ENCODE data around the gene RPTN. TPM values are rescaled to one million over a fixed set of nuclear protein-coding genes. Genes with fewer than 3 reads are reported as not detected.

RPTN gene
- polyA plus RNA-seq, 3 donors: not detected

DNA sequence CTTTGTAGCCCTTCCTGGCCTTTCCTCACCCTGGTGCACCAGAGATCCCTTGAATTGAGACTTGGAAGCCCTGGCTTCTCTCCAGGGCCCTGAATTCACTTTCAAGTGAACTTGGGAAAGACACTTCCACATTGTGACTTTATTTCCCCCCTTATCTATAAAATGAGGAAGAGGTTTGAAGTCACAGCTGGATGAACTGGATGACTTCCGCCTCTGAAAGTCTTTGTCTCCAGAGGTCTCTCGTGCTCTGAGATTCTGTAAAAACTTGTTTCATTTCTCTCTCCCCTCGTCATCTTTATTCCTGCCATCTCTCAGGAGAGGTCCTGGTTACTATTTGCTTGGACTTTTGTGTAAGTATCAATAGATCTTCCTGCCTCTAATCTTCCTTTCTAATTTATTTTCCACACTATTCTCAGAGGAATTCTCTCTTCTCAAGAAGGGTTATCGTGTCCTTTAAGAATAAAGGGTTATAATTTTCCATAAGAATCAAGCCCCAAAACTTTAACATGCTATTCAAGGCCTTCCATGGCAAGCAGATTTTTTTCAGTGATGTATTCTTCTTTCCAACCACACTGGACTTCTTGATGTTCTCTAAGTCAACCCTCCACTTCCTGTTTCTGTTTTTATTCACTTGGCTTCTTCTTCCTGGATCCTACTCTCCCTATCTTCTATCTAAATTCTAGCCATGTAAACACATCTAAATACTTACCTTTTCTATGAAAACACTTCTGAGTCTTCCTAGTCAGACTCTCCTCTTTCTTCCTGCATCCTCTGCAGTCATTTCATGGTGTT lies 6.5 kb upstream of the RPTN start:
- intact Hi-C loops (cut with micrococcal nuclease): loop anchor here in 1 of 2 donors (5.0 kb wide), 1 partner anchor 113 kb away; no protein-coding TSS in a partner anchor

DNA sequence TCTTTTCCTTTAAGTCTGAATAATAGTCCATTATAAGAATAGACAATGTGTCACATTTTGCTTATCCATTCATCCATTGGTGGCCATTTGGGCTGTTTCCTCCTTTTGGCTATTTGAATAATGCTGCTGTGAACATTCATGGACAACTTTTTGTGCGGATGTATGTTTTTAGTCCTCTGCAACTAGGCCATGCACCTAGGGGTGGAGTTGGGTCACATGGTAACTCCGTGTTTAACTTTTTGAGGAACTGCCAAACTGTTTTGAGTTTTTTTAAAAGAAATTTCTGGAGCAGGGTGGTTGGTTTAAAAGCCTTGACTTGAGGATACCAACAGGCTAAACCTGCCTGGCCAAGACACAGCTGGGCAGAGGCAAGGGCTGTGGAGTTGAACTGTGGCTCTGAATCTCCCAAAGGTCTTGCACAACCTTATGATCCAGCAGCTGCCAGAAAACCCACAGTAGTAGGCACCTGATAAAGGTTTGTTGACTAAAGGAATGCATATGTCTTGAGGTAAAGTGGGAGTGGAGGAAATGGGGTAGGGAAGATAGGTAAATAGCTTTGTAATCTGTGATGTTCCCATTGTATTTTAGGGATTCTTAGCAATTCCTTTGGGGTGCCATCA lies 5.6 kb upstream of the RPTN start:
- Mint-ChIP-seq H3K9me3 (no peaks in the 10 kb centered on the region), H3K27ac (peak overlapping the region; percentile 75 to 90 (median 86)), H3K27me3 (ENCODE audit: low read depth in 3 of 3) (peaks cover 0 to 4% (median 0%) of the 10 kb centered on the region in 3 donors), H3K4me3 (peak overlapping the region in 1 of 2 donors; percentile 70), H3K36me3 (no peaks in the 10 kb centered on the region), H3K4me1 (peaks cover 88% of the 10 kb centered on the region)
- intact Hi-C loops (cut with micrococcal nuclease): loop anchor here in 1 of 2 donors (5.0 kb wide), 2 partner anchors 57 to 112 kb away; no protein-coding TSS in a partner anchor
- H3K4me1 ChIP-seq (ENCODE audit: control insufficient read depth in 1 of 2, insufficient read depth in 2 of 2, low read length in 2 of 2): peaks cover 96 to 99% of the 10 kb centered on the region in 2 donors
- peak overlapping the region in 1 of 3 experiments; percentile 39 for H3K4me3 ChIP-seq (replicated peaks in 1 of 3; ENCODE audit: low read depth in 2 of 3, low read length in 3 of 3)
- H3K9ac ChIP-seq (ENCODE audit: insufficient read depth, low read length, poor library complexity, severe bottlenecking): no peak overlapping the region
- DNase-seq: peak in 1 of 3 donors; percentile 38
- TF ChIP-seq, protein P1, sequence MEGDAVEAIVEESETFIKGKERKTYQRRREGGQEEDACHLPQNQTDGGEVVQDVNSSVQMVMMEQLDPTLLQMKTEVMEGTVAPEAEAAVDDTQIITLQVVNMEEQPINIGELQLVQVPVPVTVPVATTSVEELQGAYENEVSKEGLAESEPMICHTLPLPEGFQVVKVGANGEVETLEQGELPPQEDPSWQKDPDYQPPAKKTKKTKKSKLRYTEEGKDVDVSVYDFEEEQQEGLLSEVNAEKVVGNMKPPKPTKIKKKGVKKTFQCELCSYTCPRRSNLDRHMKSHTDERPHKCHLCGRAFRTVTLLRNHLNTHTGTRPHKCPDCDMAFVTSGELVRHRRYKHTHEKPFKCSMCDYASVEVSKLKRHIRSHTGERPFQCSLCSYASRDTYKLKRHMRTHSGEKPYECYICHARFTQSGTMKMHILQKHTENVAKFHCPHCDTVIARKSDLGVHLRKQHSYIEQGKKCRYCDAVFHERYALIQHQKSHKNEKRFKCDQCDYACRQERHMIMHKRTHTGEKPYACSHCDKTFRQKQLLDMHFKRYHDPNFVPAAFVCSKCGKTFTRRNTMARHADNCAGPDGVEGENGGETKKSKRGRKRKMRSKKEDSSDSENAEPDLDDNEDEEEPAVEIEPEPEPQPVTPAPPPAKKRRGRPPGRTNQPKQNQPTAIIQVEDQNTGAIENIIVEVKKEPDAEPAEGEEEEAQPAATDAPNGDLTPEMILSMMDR (IDR thresholded peaks at IDR 0.05): no peak
- no peaks in the 10 kb centered on the region for H3K36me3 ChIP-seq (replicated peaks in 1 of 2; ENCODE audit: control insufficient read depth in 1 of 2, insufficient read depth in 2 of 2, low read length in 2 of 2)
- no peaks in the 10 kb centered on the region for H3K79me2 ChIP-seq (ENCODE audit: insufficient read depth, low read length)
- H3K27ac ChIP-seq (ENCODE audit: low read depth in 1 of 2, low read length in 2 of 2): peak overlapping the region; percentile 4 to 65
- H3K27me3 ChIP-seq (ENCODE audit: control insufficient read depth in 2 of 2, insufficient read depth in 2 of 2, low read length in 2 of 2): no peaks in the 10 kb centered on the region
- WGBS (ENCODE audit: insufficient coverage): 0% methylated on average over 1 of the region's 2 CpGs
- H3K9me3 ChIP-seq (replicated peaks in 1 of 2; ENCODE audit: control insufficient read depth in 1 of 2, insufficient read depth in 1 of 2, low read length in 2 of 2): no peaks in the 10 kb centered on the region
- H4K20me1 ChIP-seq (ENCODE audit: insufficient read depth, low read length): no peaks in the 10 kb centered on the region
- peak overlapping the region; percentile 54 for H3K4me2 ChIP-seq (replicated peaks; ENCODE audit: extremely low read depth, low read length, poor library complexity, severe bottlenecking)
- no peak overlapping the region for H2AFZ ChIP-seq (ENCODE audit: insufficient read depth, low read depth, low read length, poor library complexity, severe bottlenecking)

More for the DNA sequence above, 6.5 kb upstream of the RPTN start:
- Histone ChIP-seq H3K4me1 (ENCODE audit: control insufficient read depth in 1 of 2, insufficient read depth in 2 of 2, low read length in 2 of 2) (peaks cover 96 to 99% of the 10 kb centered on the region in 2 donors), H3K36me3 (replicated peaks in 1 of 2; ENCODE audit: control insufficient read depth in 1 of 2, insufficient read depth in 2 of 2, low read length in 2 of 2) (no peaks in the 10 kb centered on the region), H4K20me1 (ENCODE audit: insufficient read depth, low read length) (no peaks in the 10 kb centered on the region), H3K4me3 (replicated peaks in 1 of 3; ENCODE audit: low read depth in 2 of 3, low read length in 3 of 3) (peak overlapping the region in 1 of 3 experiments; percentile 39), H3K27ac (ENCODE audit: low read depth in 1 of 2, low read length in 2 of 2) (peak overlapping the region; percentile 27 to 65), H3K9me3 (replicated peaks in 1 of 2; ENCODE audit: control insufficient read depth in 1 of 2, insufficient read depth in 1 of 2, low read length in 2 of 2) (no peaks in the 10 kb centered on the region), H3K4me2 (replicated peaks; ENCODE audit: extremely low read depth, low read length, poor library complexity, severe bottlenecking) (peak overlapping the region; percentile 54), H3K27me3 (ENCODE audit: control insufficient read depth in 2 of 2, insufficient read depth in 2 of 2, low read length in 2 of 2) (no peaks in the 10 kb centered on the region), H2AFZ (ENCODE audit: insufficient read depth, low read depth, low read length, poor library complexity, severe bottlenecking) (no peak overlapping the region), H3K79me2 (ENCODE audit: insufficient read depth, low read length) (no peaks in the 10 kb centered on the region), H3K9ac (ENCODE audit: insufficient read depth, low read length, poor library complexity, severe bottlenecking) (no peak overlapping the region)
- TF ChIP-seq, protein P1 (IDR thresholded peaks at IDR 0.05): no peak
- peak in 2 of 3 donors; percentile 73 to 75 for DNase-seq
- Mint-ChIP-seq H3K4me3 (peak overlapping the region; percentile 45 to 70), H3K36me3 (no peaks in the 10 kb centered on the region), H3K27ac (peak overlapping the region; percentile 75 to 90 (median 86)), H3K9me3 (no peaks in the 10 kb centered on the region), H3K4me1 (peaks cover 88% of the 10 kb centered on the region), H3K27me3 (ENCODE audit: low read depth in 3 of 3) (peaks cover 0 to 4% (median 0%) of the 10 kb centered on the region in 3 donors)
- no CpG with 5 or more reads among the region's 4 CpGs for WGBS (ENCODE audit: insufficient coverage)
